NK-92 treated with Interleukin-12 subunit alpha and Interleukin-12 subunit beta, amount 100 ng/mL, for 24 hours (cell line): ENCODE results near the gene MAML1.
A peak's percentile ranks its signal among the peaks of the same experiment; 100 is the strongest.

ENCODE experiments used
- DNase-seq: peaks from one replicate; lab custom pipeline; 2025; lab: John Stamatoyannopoulos, UW

The MAML1 gene

DNA sequence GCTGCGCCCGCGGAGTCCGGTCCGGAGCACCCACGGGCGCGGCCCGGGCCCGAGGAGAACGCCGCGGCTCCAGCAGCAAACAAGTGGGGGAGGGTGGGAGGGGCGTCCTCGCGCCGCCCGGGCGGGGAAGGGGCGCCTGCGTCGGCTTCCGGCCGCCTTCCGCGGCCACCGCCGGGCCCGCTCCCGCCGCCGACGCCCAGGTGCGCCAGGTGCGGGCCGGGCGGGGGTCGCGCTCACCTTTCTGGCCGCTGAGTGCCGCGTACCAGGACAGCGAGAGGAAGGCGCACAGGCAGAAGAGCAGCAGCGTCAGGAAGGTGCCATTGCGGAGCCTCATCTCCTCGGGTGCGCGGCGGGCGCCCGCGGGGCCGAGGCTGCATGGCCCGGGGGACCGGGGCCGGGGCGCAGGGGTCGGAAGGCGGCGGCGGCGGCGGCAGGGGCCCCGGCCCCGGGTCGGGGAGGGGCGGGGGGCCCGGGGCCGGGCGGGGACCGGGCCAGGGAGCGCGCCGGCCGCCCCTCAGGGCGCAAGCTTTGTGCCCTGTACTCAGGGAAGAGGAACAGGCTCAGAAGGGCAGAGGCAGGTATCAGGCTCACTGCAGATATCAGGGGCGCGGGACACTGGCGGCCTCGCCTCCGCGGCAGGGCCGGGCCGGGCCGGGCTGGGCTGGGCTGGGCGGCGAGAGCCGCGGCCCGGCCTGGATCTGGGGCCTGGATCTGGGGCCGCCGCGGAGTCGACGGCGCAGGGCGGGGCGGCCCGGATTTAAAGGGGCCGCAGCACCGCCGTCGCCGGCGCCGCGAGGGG lies 73.8 kb downstream of the MAML1 start, which contains the start of gene MGAT4B:
TSS of gene MGAT4B (minus strand) at position 617 of the 799 bp plus-strand sequence. CDS start at position 334, 283 bp downstream.
- DNase-seq: peak; percentile 60

DNA sequence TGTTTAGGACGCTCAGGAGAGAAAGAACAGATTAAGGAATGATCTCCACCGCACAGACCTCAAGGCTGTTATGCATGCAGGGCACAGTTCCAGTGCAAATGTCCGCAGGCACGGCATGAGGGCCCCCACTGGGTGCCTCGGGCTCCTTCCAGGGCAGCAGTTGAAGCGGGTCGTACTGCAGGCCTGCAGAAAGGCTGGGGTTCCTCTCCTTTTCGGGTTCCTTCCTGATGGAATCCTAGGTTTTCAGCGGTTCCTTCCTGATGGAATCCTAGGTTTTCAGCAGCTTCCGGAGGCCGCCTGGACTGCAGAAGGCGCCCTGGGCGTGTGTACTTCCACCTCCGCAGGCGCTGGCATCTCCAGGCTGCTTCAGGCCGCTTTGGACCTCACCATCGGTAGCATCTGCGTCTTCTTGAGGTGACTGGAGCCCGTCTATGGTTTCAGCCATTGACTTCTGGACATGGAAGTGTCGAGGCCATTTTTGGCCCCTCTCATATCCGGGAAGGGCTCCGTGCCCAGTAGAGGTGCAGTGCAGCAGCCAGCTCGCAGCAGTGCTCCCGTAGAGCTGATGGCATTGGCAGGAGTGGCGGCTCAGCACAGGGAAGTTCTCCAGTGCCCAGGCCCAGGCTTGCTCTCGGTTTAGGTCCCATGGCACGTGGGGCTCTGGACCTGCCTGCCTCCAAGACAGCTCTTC lies 79.7 kb downstream of the MAML1 start:
- no peak for DNase-seq

DNA sequence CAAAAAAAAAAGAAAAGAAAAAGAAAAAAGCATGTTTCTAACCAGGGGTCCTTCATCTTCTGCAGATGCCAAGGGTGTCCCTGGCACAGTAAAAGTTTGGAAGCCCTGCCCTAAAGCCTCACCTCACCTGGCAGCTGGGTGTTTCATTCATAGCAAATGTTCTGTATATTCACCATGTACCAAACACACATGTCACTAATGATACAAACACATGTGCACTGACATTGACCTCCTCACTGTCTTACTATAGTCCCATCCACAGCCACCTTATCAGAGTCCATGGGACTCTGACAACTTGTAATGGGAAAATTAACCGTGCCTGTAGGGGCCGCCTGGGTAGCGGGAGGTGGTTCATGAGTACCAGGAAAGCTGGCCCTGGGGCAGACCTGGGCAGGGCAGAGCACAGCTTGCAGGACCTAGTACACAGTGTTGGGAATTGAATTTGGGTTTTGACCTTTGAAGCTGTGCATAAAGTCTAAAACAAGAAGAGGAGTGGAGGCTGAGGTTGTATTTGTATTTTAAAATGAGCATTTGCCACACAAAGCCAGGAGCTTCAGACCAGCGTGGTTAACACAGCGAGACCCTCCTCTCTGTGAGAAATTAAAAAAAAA lies 80.5 kb downstream of the MAML1 start:
- DNase-seq: no peak

DNA sequence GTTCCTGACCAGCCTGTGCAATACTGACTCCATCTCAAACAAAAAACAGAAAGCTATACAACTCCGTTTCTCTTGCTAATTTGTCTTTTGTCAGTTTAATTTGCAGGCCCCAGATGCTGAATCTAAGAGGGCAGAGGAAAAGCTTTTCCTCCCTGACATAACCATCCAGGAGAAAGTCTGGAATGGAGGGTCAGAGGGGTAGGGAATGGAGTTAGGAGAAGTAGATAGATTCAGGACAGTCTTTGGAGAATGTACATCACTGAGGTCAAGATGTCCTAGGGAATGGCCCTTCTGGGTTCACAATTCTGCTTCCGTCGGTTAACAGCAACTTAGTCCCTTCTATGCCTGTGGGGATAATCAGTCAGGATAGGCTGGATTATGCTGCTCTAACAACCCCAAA lies 81.5 kb downstream of the MAML1 start:
- DNase-seq: no peak

DNA sequence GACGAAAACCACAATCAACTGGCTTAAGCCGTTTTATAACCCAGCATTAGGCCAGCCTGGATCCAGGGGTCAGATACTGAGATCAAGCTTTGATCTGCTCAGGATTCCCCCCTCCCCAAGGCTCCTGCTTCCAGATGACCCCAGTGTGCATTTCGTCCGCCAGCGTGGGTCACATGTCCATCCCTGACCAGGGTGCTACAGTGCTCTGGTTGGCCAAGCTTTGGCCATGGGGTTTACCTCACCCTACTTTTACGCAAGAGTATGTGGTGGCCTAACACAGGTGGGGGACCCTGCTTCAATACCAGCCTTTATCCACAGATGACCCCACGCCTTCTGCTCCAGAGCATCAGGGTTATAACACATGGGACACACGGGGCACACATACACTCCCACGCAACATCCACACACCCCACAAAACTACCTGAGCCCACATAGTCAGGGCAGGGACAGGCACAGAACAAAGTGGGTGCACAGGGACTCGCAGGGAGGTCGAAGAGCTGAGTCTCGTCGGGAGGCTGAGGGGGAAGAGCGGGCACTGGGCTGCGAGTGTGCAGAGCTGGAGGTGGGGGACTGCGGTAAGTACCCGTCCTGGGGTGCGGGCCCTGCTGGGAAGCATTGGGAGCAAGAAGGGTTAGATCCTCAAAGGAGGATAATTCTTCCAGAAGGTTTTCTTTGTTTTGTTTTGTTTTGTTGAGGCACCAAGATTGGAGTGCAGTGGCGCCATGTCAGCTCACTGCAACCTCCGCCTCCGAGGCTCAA lies 83.0 kb downstream of the MAML1 start:
- no peak for DNase-seq

DNA sequence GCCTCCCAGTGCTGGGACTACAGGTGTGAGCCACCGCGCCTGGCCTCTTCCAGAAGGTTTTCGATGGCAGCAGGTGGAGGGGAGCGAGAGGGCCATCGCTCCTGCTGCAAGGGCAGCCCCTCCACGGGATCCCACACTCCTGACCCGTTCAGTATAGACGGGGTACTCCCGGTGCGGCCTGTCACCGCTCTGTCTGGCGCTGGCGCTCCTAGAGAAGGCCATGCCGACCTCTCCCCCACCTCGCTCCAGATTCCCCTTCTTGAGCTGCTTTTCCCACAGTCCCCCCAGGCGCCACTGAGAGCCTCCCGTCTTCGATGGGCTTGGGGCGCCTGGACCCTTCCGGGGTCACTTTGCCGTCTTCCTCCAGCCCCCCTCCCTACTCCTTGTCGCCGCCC lies 83.8 kb downstream of the MAML1 start:
- no peak for DNase-seq

DNA sequence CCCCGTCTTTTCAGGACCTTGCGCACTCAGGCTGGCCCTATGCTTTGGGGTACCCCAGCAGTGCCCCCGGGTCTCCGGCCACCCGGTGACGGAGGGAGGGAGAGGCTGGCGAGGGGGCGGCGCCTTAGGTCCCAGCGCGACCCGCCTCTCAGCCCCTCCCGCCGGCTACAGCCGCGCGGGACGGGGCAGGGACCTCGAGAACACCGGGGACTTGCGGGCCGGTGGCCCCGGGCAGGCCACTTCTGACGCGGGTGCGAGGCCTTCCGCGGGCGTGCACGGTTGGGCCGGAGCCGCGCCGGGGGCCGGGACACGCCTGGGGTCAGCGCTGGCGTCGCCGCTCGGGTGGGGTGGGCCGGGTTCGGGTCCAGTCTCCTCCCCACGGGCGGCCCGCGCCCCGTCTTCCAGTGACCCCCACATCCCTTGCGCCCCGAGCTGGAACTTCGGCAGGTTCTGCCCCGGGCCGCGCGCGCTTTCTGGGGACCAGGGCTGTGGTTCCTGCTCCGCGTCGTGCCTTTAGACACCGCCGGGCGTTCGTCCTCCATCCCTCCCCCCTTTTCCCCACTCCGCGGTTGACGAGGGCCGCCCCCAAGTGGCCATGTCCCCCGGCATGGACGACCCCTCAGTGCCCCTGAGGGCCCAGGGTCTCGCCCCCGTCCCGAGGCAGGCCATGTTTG lies 84.3 kb downstream of the MAML1 start:
- DNase-seq: no peak

DNA sequence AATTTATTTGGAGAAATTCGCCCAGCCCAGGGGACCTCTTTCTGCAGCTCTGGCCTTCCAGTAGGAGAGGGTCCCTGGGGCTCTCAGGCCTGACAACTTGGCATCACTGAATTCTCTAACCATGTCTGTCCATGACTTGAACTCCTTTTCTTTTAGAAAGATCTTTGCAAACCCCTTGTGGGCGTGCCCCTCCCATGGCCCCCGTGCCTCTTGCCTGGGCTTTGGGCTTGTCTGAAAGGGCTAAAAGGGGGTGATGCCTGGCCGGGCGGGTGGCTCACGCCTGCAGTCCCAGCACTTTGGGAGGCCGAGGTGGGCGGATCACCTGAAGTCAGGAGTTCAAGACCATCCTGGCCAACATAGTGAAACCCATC lies 84.8 kb downstream of the MAML1 start:
- no peak for DNase-seq

DNA sequence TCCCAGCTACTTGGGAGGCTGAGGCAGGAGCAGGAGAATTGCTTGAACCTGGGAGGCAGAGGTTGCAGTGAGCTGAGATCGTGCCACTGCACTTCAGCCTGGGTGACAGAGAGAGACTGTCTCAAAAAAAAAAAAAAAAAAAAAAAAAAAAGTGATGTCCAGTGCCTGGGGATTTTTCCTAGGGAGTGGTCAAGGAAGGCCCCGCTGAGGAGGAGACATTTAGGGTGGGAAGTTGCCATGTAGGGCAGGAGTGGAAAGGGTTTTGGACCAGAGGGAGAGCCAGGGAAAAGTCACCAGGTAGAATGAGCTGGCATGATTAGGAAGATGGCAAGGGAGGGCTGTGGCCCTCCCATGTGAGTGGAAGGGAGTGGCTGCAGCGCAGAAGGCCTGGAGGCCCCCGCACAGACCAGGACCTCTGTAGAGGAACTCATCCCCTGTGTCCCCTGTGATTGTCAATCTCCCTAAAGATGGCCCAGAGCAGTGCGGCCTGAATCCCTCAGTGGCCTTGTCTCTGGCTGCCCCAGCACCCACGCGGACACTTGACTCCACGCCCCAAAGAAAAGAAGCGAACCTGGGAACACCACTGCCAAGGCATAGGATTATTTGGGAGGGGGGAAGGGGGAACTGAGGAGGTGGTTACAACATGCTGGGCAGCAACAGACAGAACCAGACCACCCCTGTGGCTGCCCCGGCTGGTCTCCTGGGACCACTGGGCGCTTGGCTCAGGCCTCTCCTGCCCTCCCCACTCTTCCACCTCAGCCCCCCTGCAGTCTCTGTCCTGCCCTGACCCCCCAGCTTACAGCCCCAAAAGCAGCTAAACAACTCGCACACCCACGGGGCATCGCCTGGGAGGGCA lies 85.5 kb downstream of the MAML1 start:
- DNase-seq: no peak

DNA sequence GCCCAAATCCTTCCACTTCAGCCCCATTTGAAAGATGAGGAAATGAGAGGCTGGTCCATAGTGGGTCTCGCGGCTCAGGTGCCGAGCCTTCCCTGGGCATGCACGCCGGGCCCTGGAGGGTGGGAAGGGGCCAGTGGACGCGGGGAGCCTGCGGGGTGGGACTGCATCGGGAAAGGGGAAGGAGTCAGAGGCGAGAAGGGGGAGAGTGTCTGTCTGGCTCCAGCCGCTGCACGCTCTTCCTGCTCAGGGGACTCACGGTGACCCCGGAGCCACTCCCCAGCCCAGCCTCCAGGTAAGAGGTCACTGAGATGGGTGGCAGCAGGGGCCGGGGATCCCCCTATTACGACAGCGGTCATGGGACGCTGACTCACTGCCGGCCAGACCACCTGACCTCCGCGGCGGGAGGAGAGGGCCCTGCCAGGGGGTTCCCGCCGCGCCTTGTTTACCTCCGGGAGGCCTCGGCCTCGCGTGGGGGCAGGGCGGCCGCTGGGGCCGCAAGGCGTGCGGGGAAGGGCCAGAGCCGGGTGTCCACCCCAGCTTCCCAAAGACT lies 86.2 kb downstream of the MAML1 start:
- DNase-seq: peak; percentile 79

DNA sequence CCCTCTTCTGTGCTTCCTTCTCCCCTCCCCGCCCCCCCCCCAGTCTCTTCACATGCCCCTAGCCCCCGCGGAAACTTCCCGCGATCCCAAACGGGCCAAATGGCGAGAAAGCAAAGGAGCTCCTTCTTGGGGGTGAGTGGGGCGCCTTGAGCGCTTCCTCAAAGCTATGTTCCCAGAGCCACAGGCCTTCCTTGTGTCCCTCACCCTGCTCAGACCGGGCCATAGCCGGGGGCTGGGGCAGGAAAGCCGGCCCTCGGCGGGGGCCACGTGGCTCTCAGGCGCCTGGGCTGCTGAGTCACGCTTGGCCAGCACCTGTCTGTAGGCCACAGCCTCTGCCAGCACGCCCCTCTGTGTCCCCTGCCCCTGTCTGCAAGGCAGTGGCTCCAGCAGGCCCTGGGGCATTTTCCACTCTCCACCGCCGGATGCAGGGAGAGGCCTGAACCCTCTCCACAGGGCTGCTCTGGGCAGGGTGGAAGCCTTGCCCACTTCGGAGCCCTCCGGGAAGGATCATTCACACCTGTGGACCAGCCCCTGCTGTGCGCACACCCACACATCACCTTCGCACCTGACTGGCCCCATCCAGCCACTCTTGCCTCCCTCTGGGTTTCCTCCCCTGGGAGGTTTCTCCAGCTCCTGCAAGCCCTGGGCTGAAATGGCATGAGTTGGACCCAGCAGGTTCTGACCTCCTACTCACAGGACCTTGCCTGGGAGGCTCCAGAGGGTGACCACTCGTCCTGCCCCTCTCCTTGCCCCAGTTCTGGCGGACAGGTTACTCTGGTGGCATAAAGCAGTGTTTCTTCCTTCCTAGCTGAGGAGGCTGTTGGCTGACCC lies 86.9 kb downstream of the MAML1 start:
- peak; percentile 49 for DNase-seq

DNA sequence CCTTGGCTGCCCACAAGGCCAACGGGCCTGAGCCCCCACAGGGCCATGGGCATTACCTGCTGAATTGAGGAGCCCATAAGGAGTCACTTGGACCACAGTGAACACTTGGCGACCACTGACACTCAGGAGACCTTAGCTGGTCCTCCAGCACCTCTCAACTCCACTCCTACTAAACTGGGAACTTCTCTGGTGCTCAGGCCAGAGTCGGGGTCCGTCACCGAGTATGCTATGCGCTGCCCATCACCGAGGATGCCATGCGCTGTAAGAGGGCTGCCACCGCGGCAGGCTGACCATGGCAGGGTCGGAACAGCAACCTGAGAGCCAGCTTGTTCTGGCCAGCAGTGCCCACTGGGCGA lies 87.5 kb downstream of the MAML1 start:
- no peak for DNase-seq

DNA sequence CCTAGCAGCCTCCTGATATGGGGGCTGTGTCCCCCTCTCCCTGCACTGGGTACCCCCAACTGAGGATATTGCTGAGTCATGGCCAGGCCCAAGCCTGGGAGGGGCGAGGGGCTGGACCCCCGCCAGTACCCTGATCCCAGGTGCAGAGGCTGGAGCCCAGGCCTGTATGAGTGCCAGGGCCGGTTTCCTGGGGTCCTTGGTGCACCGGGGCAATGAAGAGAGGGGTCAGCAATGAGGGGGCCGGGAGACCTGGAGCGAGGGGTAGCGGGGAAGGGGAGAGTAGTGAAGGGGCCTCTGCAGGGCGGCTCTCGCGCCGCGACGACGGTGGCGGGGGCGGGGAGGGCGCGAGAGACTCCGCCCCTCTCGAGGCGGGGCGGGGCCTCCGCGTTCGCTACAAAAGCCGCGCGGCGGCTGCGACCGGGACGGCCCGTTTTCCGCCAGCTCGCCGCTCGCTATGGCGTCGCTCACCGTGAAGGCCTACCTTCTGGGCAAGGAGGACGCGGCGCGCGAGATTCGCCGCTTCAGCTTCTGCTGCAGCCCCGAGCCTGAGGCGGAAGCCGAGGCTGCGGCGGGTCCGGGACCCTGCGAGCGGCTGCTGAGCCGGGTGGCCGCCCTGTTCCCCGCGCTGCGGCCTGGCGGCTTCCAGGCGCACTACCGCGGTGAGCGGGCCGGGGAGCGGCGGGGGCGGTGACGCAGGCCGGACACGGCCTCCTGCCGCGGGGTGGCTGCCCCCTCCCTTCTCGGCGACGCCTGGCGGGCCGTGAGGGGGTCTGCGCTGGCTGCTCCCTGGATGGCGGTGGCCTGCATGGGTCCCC lies 88.1 kb downstream of the MAML1 start, which contains the start of gene SQSTM1:
TSS of gene SQSTM1 (plus strand) at position 423 of the 815 bp plus-strand sequence. CDS start at position 455, 32 bp downstream.
- peak; percentile 72 for DNase-seq

DNA sequence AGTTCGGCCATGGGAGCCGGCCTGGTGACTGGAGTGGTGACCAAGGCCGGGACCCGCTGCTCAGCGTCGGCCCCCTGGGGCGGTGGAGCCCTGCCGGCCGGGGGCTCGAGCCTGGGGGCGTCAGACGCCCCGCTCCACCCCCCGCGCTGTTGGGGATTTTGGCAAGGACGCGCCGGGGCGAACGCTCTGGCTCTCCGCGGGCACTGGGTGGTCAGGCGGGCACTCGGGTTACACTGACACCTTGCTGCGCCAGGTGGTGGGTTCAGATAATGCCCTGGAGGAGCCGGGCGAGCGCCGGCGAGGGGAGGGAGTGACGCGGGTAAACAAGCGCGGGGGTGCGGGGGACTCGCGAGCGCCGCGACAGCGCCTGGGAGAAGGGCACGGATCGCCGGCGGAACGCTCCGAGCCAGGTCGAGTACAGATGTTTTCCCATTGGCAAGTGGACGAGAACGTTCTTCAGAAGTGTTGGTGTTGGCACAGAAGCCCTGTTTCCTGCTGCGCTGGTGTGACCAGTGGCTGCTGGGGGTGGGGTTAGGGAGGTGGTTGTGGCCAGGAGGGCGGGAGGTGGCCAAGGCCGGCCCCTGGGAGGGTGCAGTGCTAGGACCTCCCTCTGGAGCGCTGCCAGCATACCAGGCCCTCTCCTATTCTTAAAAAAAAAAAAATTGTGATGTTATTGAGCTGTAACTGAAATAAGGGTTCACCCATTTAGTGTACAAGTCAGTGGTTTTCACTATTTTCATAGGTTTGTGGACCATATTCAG lies 88.9 kb downstream of the MAML1 start:
- peak; percentile 87 for DNase-seq

DNA sequence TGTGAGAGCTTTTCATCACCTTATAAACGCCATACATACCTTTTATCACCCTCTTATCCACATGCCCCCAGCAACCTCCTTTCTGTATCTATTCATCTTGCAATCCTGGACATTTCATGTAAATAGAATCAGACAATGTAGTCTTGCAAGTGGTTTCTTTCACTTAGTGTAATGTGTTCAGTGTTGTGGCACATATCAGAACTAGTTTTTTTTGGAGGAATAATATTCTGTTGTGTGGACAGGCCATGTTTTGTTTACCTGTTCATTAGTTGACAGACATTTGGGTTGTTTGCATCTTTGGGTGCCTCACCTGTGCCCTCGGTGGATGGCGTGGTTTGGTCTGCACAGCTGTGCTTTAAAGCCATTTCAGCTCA lies 89.4 kb downstream of the MAML1 start:
- DNase-seq: no peak

DNA sequence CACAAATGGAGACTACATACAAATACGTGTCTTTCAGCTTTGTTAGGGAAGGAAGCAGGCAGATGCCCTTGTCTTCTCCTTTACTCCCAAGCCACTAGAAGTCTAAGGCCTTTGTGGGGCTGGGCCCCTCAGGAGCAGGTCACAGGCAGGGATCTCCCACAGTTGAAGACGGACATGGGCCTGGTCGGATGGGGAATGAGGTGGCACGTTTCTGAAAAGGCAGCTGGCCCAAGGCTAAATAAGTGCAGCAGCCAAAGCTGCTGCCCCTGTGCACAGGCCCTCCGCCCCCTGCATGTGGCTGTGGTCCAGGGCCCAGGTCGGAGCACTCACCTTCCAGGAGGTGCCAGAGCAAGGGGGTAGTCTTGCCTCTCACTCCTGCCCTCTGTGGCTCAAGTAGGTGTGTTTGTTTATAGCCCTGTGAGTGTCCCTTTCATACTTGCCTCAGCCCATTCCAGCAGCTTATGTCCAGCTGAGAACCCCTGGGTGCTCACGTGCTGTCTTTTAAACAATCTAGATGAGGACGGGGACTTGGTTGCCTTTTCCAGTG lies 89.9 kb downstream of the MAML1 start:
- no peak for DNase-seq

DNA sequence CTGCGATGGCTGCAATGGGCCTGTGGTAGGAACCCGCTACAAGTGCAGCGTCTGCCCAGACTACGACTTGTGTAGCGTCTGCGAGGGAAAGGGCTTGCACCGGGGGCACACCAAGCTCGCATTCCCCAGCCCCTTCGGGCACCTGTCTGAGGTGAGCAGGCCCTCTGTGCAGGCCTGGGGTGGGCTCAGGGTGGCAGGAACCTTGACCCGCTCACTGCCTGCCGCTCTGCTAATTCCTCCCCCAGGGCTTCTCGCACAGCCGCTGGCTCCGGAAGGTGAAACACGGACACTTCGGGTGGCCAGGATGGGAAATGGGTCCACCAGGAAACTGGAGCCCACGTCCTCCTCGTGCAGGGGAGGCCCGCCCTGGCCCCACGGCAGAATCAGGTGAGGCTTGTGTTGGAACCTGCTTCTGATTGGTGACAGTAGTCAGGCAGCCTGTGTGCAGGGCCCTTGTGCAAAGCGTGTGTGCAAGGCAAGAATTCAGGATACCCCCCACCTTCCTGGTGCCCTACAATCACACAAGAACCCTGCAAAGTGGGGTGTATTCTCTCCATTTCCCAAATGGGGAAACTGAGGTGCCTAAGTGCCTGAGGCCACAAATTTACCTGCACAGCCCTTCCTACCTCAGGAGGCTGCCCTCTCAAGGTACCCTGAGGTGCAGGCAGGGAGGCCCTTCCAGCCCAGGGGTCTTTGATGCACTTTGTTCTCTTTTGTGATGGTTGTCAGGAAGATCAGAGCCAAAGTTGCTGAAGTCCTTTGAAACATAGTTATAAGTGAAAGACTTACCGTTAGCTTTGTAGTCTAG lies 91.5 kb downstream of the MAML1 start:
- no peak for DNase-seq
